Measurements from ENCODE around the gene UBAC2.

UBAC2 gene

GRCh38 chr13:99360696-99361095 lies 160.0 kb downstream of the UBAC2 start:
- H3K27ac ChIP-seq (ENCODE audit: low read length) = no peak overlapping the region
- no peak overlapping the region for H3K4me3 ChIP-seq (ENCODE audit: low read length)
- no peak overlapping the region for H3K9ac ChIP-seq (ENCODE audit: low read depth, low read length)
- H3K27me3 ChIP-seq (ENCODE audit: insufficient read depth, low read length) = no peaks in the 10 kb centered on the region
- H3K9me3 ChIP-seq (ENCODE audit: insufficient read depth, low read depth, low read length) = no peaks in the 10 kb centered on the region
- peaks cover 28% of the 10 kb centered on the region for H3K36me3 ChIP-seq (ENCODE audit: insufficient read depth, low read depth, low read length)
- H3K4me1 ChIP-seq (ENCODE audit: insufficient read depth, low read length) = peaks cover 6% of the 10 kb centered on the region; the same call in 1 of the 2 replicates

- Histone ChIP-seq H3K9me3 (ENCODE audit: insufficient read depth, low read depth, low read length) (no peaks in the 10 kb centered on the region), H3K4me1 (ENCODE audit: insufficient read depth, low read length) (peaks cover 6% of the 10 kb centered on the region; the same call in 1 of the 2 replicates), H3K27ac (ENCODE audit: low read length) (no peak overlapping the region), H3K9ac (ENCODE audit: low read depth, low read length) (no peak overlapping the region), H3K36me3 (ENCODE audit: insufficient read depth, low read depth, low read length) (peaks cover 25% of the 10 kb centered on the region), H3K27me3 (ENCODE audit: insufficient read depth, low read length) (no peaks in the 10 kb centered on the region), H3K4me3 (ENCODE audit: low read length) (no peak overlapping the region)
Observed at GRCh38 chr13:99361197-99361596, 160.5 kb downstream of the UBAC2 start.

DNA sequence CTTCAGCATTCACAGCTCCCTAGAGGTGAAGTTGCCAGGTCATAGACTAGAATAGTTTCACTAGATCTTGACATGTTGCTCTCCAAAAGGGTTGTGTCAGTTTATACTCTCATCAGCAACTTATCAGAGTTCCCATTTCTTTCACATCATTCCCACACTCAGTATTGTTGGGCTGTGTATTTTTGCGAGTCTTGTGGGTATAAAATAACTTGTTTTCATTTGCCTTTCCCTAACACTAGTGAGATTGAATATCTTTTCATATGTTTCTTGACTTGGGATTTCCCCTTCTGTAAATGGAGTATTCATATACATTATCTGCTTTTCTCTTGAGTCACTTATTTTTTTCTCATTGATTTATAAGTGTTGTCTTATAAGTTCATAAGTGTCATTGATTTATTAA lies 161.7 kb downstream of the UBAC2 start:
- peaks cover 9% of the 10 kb centered on the region; the same call in 1 of the 2 replicates for H3K4me1 ChIP-seq (ENCODE audit: insufficient read depth, low read length)

GRCh38 chr13:99363391-99363790 lies 162.7 kb downstream of the UBAC2 start:
- Histone ChIP-seq H3K36me3 (ENCODE audit: insufficient read depth, low read depth, low read length) (peaks cover 18% of the 10 kb centered on the region), H3K27ac (ENCODE audit: low read length) (no peak overlapping the region), H3K9ac (ENCODE audit: low read depth, low read length) (no peak overlapping the region), H3K27me3 (ENCODE audit: insufficient read depth, low read length) (no peaks in the 10 kb centered on the region), H3K4me3 (ENCODE audit: low read length) (no peak overlapping the region), H3K4me1 (ENCODE audit: insufficient read depth, low read length) (peaks cover 11% of the 10 kb centered on the region; the same call in 1 of the 2 replicates), H3K9me3 (ENCODE audit: insufficient read depth, low read depth, low read length) (no peaks in the 10 kb centered on the region)

More for the DNA sequence above, 161.7 kb downstream of the UBAC2 start:
- no peaks in the 10 kb centered on the region for H3K27me3 ChIP-seq (ENCODE audit: insufficient read depth, low read length)
- H3K27ac ChIP-seq (ENCODE audit: low read length) = no peak overlapping the region
- H3K9me3 ChIP-seq (ENCODE audit: insufficient read depth, low read depth, low read length) = no peaks in the 10 kb centered on the region
- no peak overlapping the region for H3K4me3 ChIP-seq (ENCODE audit: low read length)
- no peak overlapping the region for H3K9ac ChIP-seq (ENCODE audit: low read depth, low read length)
- peaks cover 14% of the 10 kb centered on the region for H3K36me3 ChIP-seq (ENCODE audit: insufficient read depth, low read depth, low read length)

- Histone ChIP-seq H3K36me3 (ENCODE audit: insufficient read depth, low read depth, low read length) (peaks cover 23% of the 10 kb centered on the region), H3K27me3 (ENCODE audit: insufficient read depth, low read length) (no peaks in the 10 kb centered on the region), H3K27ac (ENCODE audit: low read length) (no peak overlapping the region), H3K4me1 (ENCODE audit: insufficient read depth, low read length) (peaks cover 11% of the 10 kb centered on the region; the same call in 1 of the 2 replicates), H3K4me3 (ENCODE audit: low read length) (no peak overlapping the region), H3K9ac (ENCODE audit: low read depth, low read length) (no peak overlapping the region), H3K9me3 (ENCODE audit: insufficient read depth, low read depth, low read length) (no peaks in the 10 kb centered on the region)
Observed at GRCh38 chr13:99363949-99364348, 163.3 kb downstream of the UBAC2 start.

DNA sequence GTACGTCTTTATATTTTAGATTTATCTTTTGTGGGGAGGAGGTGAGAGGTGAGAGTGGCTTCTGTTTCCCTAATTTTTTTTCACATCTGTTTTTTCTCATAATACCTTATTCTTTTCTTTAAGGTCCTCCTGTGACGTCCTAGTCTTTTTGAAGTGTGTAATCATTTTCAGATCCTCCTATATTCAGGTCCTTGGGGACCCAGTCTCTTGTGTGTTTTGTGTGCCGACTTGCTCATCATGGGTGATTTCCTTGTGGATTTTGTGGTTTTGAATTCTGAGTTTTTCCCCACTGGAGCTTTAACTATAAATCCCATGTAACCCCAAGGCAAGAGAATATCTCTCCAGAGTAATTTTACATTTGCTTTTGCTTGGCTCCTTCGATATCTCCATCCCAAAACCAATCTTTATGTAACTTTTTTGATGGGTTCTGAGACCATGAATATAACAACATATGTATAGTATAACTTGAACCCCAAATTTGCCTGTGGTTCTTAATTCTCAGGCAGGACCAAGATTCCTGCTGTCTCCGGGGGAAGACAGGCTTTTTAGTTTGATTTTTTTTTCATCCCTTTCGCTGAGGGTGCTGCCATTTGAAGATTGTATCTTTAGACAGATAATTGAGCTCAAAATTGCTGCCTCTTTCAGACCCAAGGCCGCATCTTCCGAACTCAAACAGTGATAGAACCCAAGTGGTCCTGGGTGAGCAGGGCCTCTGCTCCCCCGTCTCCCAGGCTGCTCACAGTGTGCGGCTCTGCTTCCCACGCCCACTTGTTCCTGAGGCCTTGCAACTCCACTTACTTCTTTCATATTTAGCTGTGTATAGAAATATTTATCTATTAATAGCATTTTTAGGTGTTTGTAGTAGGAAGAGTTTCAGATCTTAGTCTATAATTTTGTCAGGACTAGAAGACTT lies 165.7 kb downstream of the UBAC2 start:
- H3K9ac ChIP-seq (ENCODE audit: low read depth, low read length) = no peak overlapping the region
- H3K27me3 ChIP-seq (ENCODE audit: insufficient read depth, low read length) = no peaks in the 10 kb centered on the region
- H3K36me3 ChIP-seq (ENCODE audit: insufficient read depth, low read depth, low read length) = peaks cover 42% of the 10 kb centered on the region
- no peak overlapping the region for H3K27ac ChIP-seq (ENCODE audit: low read length)
- H3K4me3 ChIP-seq (ENCODE audit: low read length) = no peak overlapping the region
- peaks cover 6% of the 10 kb centered on the region; the same call in 1 of the 2 replicates for H3K4me1 ChIP-seq (ENCODE audit: insufficient read depth, low read length)
- no peaks in the 10 kb centered on the region for H3K9me3 ChIP-seq (ENCODE audit: insufficient read depth, low read depth, low read length)

DNA sequence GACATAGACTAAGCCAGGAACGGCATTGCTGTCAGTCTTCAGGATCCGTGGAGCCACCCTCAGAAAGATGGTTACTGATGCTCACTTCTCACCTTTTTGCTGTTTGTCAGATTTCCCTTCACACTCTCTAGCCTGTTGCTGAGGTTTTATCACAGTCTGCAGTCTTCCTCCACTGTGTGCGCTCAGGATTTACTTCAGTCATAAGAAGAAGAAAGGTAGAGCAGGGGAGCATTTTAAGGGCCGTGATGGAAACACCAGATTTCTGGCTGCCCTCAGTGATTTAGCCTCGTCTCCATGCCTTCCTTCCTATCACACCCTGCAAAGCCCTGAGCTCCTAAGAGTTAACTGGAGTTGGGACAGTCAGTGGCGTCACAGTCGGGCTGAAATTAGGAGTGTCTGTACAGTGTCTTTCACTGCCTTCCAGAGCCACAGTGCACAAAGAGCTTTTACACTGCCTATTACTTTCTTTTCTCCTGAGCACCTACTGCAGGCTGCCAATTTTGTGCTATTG lies 166.5 kb downstream of the UBAC2 start:
- peaks cover 42% of the 10 kb centered on the region for H3K36me3 ChIP-seq (ENCODE audit: insufficient read depth, low read depth, low read length)

DNA sequence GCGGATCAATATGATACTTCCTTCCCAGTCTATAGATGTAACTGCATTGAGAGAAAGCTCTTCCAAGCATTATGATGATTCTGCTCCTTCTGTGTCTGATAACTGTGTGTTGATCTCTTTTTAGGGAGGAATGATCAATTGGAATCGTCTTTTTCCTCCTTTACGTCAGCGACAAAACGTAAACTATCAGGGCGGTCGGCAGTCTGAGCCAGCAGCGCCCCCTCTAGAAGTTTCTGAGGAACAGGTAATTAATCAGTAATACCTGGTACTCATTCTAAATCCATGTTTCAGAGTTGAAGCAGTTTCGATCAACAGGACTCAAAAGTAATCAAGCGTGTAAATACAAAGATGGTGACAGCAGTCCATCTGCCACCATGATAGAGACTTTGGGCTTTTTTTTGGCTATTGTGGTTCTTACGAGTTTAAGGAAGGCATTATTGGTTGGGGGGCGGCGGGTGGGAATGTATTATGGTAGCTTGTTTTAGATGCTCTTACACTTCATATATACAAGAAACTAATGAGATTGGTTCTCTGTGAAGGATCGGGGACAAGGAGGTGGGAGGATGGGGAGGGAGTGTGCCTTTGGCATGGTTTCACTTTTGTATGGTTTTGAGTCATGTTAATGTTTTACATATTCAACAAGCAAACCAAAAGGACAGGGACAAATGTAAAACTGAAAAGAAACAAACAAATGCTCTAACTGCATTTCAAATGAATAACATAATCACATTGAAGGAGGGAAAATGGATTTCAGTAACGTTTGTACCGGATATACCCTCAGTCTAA lies 167.2 kb downstream of the UBAC2 start:
- 0 out of 2 replicates have a peak, but pooled peaks cover 4% of the 10 kb centered on the region for H3K4me1 ChIP-seq (ENCODE audit: insufficient read depth, low read length)
- no peak overlapping the region for H3K27ac ChIP-seq (ENCODE audit: low read length)
- no peak overlapping the region for H3K9ac ChIP-seq (ENCODE audit: low read depth, low read length)
- H3K9me3 ChIP-seq (ENCODE audit: insufficient read depth, low read depth, low read length) = no peaks in the 10 kb centered on the region
- peaks cover 43% of the 10 kb centered on the region for H3K36me3 ChIP-seq (ENCODE audit: insufficient read depth, low read depth, low read length)
- H3K4me3 ChIP-seq (ENCODE audit: low read length) = no peak overlapping the region
- no peaks in the 10 kb centered on the region for H3K27me3 ChIP-seq (ENCODE audit: insufficient read depth, low read length)

More for the DNA sequence above, 166.5 kb downstream of the UBAC2 start:
- Histone ChIP-seq H3K4me1 (ENCODE audit: insufficient read depth, low read length) (peaks cover 6% of the 10 kb centered on the region; the same call in 1 of the 2 replicates), H3K9ac (ENCODE audit: low read depth, low read length) (no peak overlapping the region), H3K27ac (ENCODE audit: low read length) (no peak overlapping the region), H3K27me3 (ENCODE audit: insufficient read depth, low read length) (no peaks in the 10 kb centered on the region), H3K9me3 (ENCODE audit: insufficient read depth, low read depth, low read length) (no peaks in the 10 kb centered on the region), H3K4me3 (ENCODE audit: low read length) (no peak overlapping the region)

GRCh38 chr13:99370481-99371275 lies 170.0 kb downstream of the UBAC2 start:
- H3K4me1 ChIP-seq (ENCODE audit: insufficient read depth, low read length) = 0 out of 2 replicates have a peak, but pooled peaks cover 4% of the 10 kb centered on the region
- H3K9ac ChIP-seq (ENCODE audit: low read depth, low read length) = no peak overlapping the region
- H3K9me3 ChIP-seq (ENCODE audit: insufficient read depth, low read depth, low read length) = no peaks in the 10 kb centered on the region
- no peak overlapping the region for H3K27ac ChIP-seq (ENCODE audit: low read length)
- H3K4me3 ChIP-seq (ENCODE audit: low read length) = no peak overlapping the region
- H3K36me3 ChIP-seq (ENCODE audit: insufficient read depth, low read depth, low read length) = peaks cover 43% of the 10 kb centered on the region
- no peaks in the 10 kb centered on the region for H3K27me3 ChIP-seq (ENCODE audit: insufficient read depth, low read length)

DNA sequence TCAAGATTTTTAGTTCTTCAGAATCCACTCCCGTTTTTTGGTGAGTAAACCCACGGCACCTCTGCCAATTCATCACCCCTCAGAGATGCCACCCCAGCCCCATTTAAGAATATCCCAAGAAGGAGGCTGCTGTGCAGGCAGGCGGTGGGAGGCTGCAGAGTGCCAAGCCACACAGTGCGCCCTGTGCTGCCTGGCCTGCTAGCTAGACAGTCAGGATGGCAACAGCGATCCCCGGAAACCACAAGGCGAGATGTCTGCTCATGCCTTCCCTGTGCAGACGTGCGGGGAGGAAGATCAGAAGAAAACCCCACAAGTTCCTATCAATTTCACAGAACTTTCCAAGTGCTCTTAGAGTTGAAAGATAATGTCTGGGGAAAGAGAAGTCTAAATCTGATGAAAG lies 171.3 kb downstream of the UBAC2 start:
- peaks cover 43% of the 10 kb centered on the region for H3K36me3 ChIP-seq (ENCODE audit: insufficient read depth, low read depth, low read length)
- no peak overlapping the region for H3K4me3 ChIP-seq (ENCODE audit: low read length)
- H3K9me3 ChIP-seq (ENCODE audit: insufficient read depth, low read depth, low read length) = no peaks in the 10 kb centered on the region
- H3K27ac ChIP-seq (ENCODE audit: low read length) = no peak overlapping the region
- H3K4me1 ChIP-seq (ENCODE audit: insufficient read depth, low read length) = 0 out of 2 replicates have a peak, but pooled peaks cover 4% of the 10 kb centered on the region
- H3K9ac ChIP-seq (ENCODE audit: low read depth, low read length) = no peak overlapping the region
- no peaks in the 10 kb centered on the region for H3K27me3 ChIP-seq (ENCODE audit: insufficient read depth, low read length)

- no peak overlapping the region for H3K9ac ChIP-seq (ENCODE audit: low read depth, low read length)
- H3K27ac ChIP-seq (ENCODE audit: low read length) = no peak overlapping the region
- no peaks in the 10 kb centered on the region for H3K27me3 ChIP-seq (ENCODE audit: insufficient read depth, low read length)
- no peaks in the 10 kb centered on the region for H3K9me3 ChIP-seq (ENCODE audit: insufficient read depth, low read depth, low read length)
- peaks cover 2% of the 10 kb centered on the region for H3K4me1 ChIP-seq (ENCODE audit: insufficient read depth, low read length)
- no peak overlapping the region for H3K4me3 ChIP-seq (ENCODE audit: low read length)
- H3K36me3 ChIP-seq (ENCODE audit: insufficient read depth, low read depth, low read length) = peaks cover 36% of the 10 kb centered on the region
Observed at GRCh38 chr13:99373436-99373835, 172.8 kb downstream of the UBAC2 start.
